Caco-2 (cell line): ENCODE measurements around the gene PTPN9. TPM values are rescaled to one million over a fixed set of nuclear protein-coding genes. Genes with fewer than 3 reads are reported as not detected.

Experiments
- BruUV-seq: library from RNA; stranded (reverse); fragments of 400-500 nt; replicated peaks from 2 replicates; lab custom pipeline; 2021; lab: Mats Ljungman, UMichigan
- CTCF ChIA-PET: fragments of 300-600 bp; sonication (Branson Sonifier 250); formaldehyde crosslinking; loops from one replicate; lab custom pipeline; 2022; ENCODE audit warnings: antibody characterized with exemption; lab: Charles Lee
- POLR2A ChIA-PET: fragments of 300-600 bp; sonication (Branson Sonifier 250); formaldehyde crosslinking; loops from one replicate; lab custom pipeline; 2022; ENCODE audit warnings: antibody characterized with exemption; lab: Charles Lee
- DNase-seq, 2 experiments: peaks; one replicate each; pipeline versions ENCODE4 v3.0.0 to v3.0.0-alpha.2; 2020 to 2022
- H3K27me3 ChIP-seq: replicated peaks from 2 replicates; pipeline ENCODE4 v1.6.0; 2011; ENCODE audit warnings: low read length; ENCODE audit not compliant: control insufficient read depth, insufficient read depth
- H3K36me3 ChIP-seq: 2 replicates; pipeline ENCODE4 v1.5.1; 2011; ENCODE audit warnings: low read length; ENCODE audit not compliant: control insufficient read depth, insufficient read depth
- H3K4me1 ChIP-seq: fragments of 250-450 bp; sonication (Bioruptor Pico); 2 replicates; pipeline ENCODE4 v1.5.1; 2020; ENCODE audit warnings: mild to moderate bottlenecking
- H3K4me3 ChIP-seq: 2 replicates; pipeline ENCODE4 v1.5.1; 2011; ENCODE audit warnings: low read depth, mild to moderate bottlenecking, control low read depth, low read length
- H3K9me3 ChIP-seq: fragments of 250-450 bp; sonication (Bioruptor Pico); 2 replicates; pipeline ENCODE4 v1.5.1; 2020; ENCODE audit warnings: mild to moderate bottlenecking, moderate library complexity
- H3K27ac Mint-ChIP-seq: one replicate; pipeline ENCODE4 v1.8.0; 2022; ENCODE audit warnings: mixed read lengths; ENCODE audit not compliant: unreplicated experiment
- H3K27me3 Mint-ChIP-seq: one replicate; pipeline ENCODE4 v1.8.0; 2022; ENCODE audit warnings: mixed read lengths; ENCODE audit not compliant: insufficient read depth, unreplicated experiment
- H3K36me3 Mint-ChIP-seq: one replicate; pipeline ENCODE4 v1.8.0; 2022; ENCODE audit warnings: mild to moderate bottlenecking, mixed read lengths; ENCODE audit not compliant: insufficient read depth, unreplicated experiment
- H3K4me1 Mint-ChIP-seq: one replicate; pipeline ENCODE4 v1.8.0; 2022; ENCODE audit warnings: low read depth, mixed read lengths; ENCODE audit not compliant: unreplicated experiment
- H3K4me3 Mint-ChIP-seq: one replicate; pipeline ENCODE4 v1.8.0; 2022; ENCODE audit warnings: mild to moderate bottlenecking, moderate library complexity, mixed read lengths; ENCODE audit not compliant: unreplicated experiment
- H3K9me3 Mint-ChIP-seq: one replicate; pipeline ENCODE4 v1.8.0; 2022; ENCODE audit warnings: mixed read lengths; ENCODE audit not compliant: unreplicated experiment
- CTCF ChIP-seq, 2 experiments: fragments of 200-600 bp in 1 of 2; IDR thresholded peaks; 1 replicate in 1 of 2; 2 replicates in 1 of 2; pipeline versions ENCODE4 v1.5.1 to v1.8.0; 2011 to 2022; ENCODE audit warnings: antibody characterized with exemption in 1 of 2, control low read depth in 1 of 2, inconsistent platforms in 1 of 2, low read depth in 1 of 2, low read length in 1 of 2, mild to moderate bottlenecking in 1 of 2, moderate library complexity in 1 of 2; ENCODE audit not compliant: insufficient read depth in 1 of 2, severe bottlenecking in 1 of 2, unreplicated experiment in 1 of 2
- intact Hi-C: fragments of 100-400 bp; cut with micrococcal nuclease; formaldehyde crosslinking; loops from one replicate; pipeline ENCODE4 v1.10.0; 2022; ENCODE audit not compliant: unreplicated experiment
- total RNA-seq: library from RNA; stranded (reverse); gene quantifications from 2 replicates; pipeline ENCODE4 v1.2.3, GENCODE V29; 2022

Gene PTPN9
- total RNA-seq, 1 experiment from 2014 or later: 27.7 TPM

- intact Hi-C loops: loop anchor here (2.0 to 5.0 kb wide), 2 partner anchors 78 to 186 kb away; partner anchors contain the start of gene IMP3
- Mint-ChIP-seq H3K4me3 (peak overlapping the region; percentile 74), H3K9me3 (no peaks in the 10 kb centered on the region), H3K36me3 (peaks cover 56% of the 10 kb centered on the region), H3K27me3 (no peaks in the 10 kb centered on the region), H3K4me1 (peaks cover 14% of the 10 kb centered on the region), H3K27ac (peak overlapping the region; percentile 89)
- no peak for TF ChIP-seq CTCF (IDR thresholded peaks at IDR 0.05; ENCODE audit: insufficient read depth in 1 of 2, low read depth in 1 of 2, low read length in 1 of 2, severe bottlenecking in 1 of 2, unreplicated experiment in 1 of 2)
- no peaks in the 10 kb centered on the region for H3K9me3 ChIP-seq
- H3K27me3 ChIP-seq: no peaks in the 10 kb centered on the region
- POLR2A ChIA-PET: interaction anchor here (0.5 to 3.3 kb wide), 10 partner anchors 6 to 498 kb away, joined by 3 to 51 read pairs (median 6); partner anchors contain the start of genes IMP3, MAN2C1, RPP25 and SNX33
- H3K4me1 ChIP-seq: peaks cover 24% of the 10 kb centered on the region
- DNase-seq: peak; percentile 78 to 83
- no peaks in the 10 kb centered on the region for H3K36me3 ChIP-seq
- CTCF ChIA-PET: interaction anchor here (0.6 to 3.5 kb wide), 9 partner anchors 10 to 232 kb away, joined by 3 to 26 read pairs (median 4); partner anchors contain the start of genes IMP3, MAN2C1 and PTPN9
- BruUV-seq: no TSS peak
- peak overlapping the region; percentile 78 for H3K4me3 ChIP-seq
Measured at GRCh38 chr15:75454471-75455378, 124.4 kb downstream of the PTPN9 start.

GRCh38 chr15:75453703-75454470 lies 125.2 kb downstream of the PTPN9 start:
- intact Hi-C loops: loop anchor here (2.0 to 5.0 kb wide), 2 partner anchors 78 to 187 kb away; partner anchors contain the start of gene IMP3
- Histone ChIP-seq H3K9me3 (no peaks in the 10 kb centered on the region), H3K36me3 (no peaks in the 10 kb centered on the region), H3K4me3 (peak overlapping the region; percentile 78), H3K4me1 (peaks cover 23% of the 10 kb centered on the region; the same call in 1 of the 2 replicates), H3K27me3 (no peaks in the 10 kb centered on the region)
- peak; percentile 98 to 99 for DNase-seq
- H3K4me1 Mint-ChIP-seq: peaks cover 14% of the 10 kb centered on the region
- no peak for TF ChIP-seq CTCF (IDR thresholded peaks at IDR 0.05; ENCODE audit: insufficient read depth in 1 of 2, low read depth in 1 of 2, low read length in 1 of 2, severe bottlenecking in 1 of 2, unreplicated experiment in 1 of 2)
- H3K9me3 Mint-ChIP-seq: no peaks in the 10 kb centered on the region
- peak overlapping the region; percentile 89 for H3K27ac Mint-ChIP-seq
- ChIA-PET POLR2A (interaction anchor here (0.5 to 3.3 kb wide), 9 partner anchors 7 to 285 kb away, joined by 3 to 51 read pairs (median 7); partner anchors contain the start of genes IMP3, MAN2C1 and SNX33), CTCF (interaction anchor here (0.7 to 3.5 kb wide), 9 partner anchors 54 to 233 kb away, joined by 3 to 26 read pairs (median 4); partner anchors contain the start of genes IMP3, MAN2C1 and PTPN9)
- no TSS peak for BruUV-seq
- H3K4me3 Mint-ChIP-seq: peak overlapping the region; percentile 74
- no peaks in the 10 kb centered on the region for H3K27me3 Mint-ChIP-seq
- H3K36me3 Mint-ChIP-seq: peaks cover 56% of the 10 kb centered on the region
